Hematopoietic multipotent progenitor cell treated with erythropoietin and hydrocortisone succinate and interleukin-3 and kit ligand, for 4 days (in vitro differentiated cells): ENCODE measurements around the gene SIL1.
"Not testable (repeated sequence)": the region's sequence is repeated elsewhere in the genome, so short reads cannot be mapped to it uniquely, and the experiment has no call there.

ENCODE experiments used
- DNase-seq: peaks from one replicate; pipeline ENCODE4 v3.0.0-alpha.2; 2015

SIL1 gene

GRCh38 chr5:139016186-139016585, 182.0 kb downstream of the SIL1 start:
- DNase-seq: no peak

GRCh38 chr5:139014726-139015125, 183.4 kb downstream of the SIL1 start:
- no peak for DNase-seq

- no peak for DNase-seq
These were observed 186.0 kb downstream of the SIL1 start for GRCh38 chr5:139012176-139012575.

- not testable (repeated sequence) for DNase-seq
These were observed 187.0 kb downstream of the SIL1 start for GRCh38 chr5:139011156-139011555.

DNA sequence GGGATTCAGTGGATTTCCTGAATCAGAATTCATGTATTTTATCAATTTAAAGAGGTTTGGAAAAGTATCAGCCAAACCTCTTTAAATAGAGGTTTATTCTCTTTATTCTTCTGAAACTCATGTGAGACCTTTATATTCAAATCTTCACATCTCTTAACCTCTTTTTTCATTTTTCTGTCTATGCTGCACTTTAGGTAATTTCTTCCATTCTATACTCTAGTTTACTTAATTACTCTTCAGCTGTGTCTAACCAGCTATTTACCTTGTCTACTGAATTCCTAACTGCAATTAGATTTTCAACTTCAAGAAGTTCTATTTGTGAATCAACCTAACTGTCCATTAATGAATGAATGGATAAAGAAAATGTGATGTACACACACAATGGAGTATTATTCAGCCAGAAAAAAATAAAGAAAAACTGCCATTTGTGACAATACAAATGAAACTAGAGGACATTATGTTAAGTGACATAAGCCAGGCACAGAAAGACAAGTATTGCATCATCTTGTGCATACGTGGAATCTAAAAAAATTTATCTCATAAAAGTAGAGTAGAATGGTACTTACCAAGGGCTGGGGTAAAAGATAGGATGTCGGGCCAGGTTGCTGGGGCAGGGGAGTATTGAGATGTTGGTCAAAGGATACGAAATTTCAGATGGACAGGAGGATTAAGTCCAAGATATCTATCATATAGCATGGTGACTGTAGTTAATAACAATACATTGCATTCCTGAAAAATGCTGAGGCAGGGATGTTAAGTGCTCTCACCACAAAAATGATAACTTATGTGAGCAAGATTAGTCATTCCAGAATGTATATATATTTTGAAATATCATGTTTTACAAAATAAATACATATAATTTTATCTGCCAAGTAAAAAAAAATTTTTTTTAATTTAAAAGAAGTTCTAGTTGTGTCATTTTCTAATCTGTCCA, 193.5 kb downstream of the SIL1 start:
- no peak for DNase-seq

- DNase-seq: no peak
These were observed 198.5 kb downstream of the SIL1 start for GRCh38 chr5:138999674-139000073.

GRCh38 chr5:138998521-138998920, 199.6 kb downstream of the SIL1 start:
- DNase-seq: no peak

DNA sequence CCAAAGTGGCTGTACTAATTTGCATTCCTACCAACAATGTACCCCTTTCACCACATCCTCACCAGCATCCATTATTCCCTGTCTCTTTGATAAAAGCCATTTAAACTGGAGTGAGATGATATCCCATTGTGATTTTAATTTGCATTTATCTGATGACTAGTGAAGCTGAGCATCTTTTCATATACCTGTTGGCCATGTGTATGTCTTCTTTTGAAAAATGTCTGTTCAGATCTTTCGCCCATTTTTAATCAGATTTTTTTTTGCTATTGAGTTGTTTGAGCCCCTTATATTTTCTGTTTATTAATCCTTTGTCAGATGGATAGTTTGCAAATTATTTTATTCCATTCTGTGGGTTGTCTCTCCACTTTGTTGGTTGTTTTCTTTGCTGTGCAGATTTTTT, 202.0 kb downstream of the SIL1 start:
- DNase-seq: no peak

- no peak for DNase-seq
These were observed 207.1 kb downstream of the SIL1 start for GRCh38 chr5:138990986-138991590.

DNA sequence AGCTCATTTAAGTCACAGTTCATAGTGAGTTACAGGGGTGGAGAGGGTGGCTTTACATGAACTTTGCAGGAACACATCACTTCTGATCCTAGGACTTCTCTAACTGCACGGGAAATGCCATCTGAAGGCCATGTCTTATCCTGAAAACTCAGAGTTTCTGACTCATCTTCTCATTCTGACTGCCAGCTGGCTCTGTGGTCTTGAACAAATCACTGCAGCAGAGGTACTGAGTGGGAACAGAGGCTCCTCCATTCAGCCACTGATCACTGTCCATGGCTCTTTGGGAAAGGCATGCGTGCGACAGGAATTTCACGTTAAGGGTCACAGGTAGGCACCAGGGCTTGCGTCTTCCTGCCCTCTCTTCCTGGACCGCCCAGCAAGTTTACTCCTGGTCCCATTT, 208.4 kb downstream of the SIL1 start:
- no peak for DNase-seq

DNA sequence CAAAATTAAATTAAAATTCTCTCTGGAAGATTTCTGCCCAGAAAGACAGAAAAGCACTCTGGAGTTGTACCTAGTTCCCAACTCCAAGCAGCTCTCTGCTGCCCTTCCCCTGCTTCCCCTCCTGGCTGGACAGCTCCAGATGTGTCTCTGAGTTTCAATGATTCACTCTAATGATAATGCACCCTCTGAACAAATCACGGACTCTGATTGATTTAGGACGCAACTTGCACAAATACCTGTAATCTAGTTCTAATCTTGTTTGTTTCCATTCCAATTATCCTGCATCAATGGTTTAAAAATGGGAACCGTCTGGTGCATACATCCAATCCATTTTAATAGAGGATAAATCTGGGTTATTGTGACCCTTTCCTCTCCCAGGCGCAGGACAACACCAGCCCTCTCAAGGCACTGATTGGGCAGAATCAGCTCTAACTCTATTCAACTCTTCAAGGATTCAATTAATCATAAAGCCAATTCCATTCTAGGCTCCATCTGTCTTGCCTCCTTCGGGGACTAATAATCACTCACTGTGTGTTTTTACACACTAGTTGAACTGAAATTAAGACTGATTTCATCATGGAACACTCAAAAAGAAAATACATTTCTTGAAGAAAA, 211.9 kb downstream of the SIL1 start:
- no peak for DNase-seq

DNA sequence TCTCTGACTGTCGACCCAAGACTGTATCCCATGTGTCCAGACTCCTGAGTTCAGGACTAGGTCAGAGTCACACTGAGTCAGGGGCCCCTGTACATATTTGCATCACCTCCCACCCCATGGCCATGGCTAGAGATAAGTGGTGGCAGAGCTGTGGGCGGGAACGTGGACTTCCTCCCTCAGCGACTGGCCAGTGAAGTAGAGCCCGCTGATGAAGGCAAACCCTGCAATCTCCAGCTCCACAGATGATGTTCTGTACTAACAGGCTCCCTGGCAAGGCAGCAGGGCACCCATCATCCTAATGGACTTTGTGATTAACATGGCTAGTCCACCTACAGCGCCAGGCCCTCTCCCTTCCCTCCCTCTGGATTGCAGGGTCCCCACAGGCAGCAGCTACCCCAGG, 212.5 kb downstream of the SIL1 start:
- no peak for DNase-seq

DNA sequence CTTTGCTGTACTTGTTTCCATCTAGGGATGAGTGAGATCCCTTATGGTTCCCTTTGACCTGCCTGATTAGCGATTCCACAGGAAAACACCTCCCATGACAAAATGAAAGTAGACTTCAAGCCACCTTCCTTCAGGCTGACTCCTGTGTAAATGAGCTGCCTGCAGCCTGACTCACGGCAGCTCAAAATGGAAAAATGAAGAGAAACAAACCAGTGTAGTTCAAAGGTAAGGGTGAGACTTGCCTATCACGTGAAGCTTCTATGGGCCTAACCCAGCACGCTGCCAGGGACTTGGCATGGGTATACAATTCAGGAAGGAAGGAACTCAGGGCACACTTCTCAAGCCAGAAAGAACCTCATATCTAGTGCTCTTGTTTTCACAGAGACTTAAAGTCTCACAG, 212.9 kb downstream of the SIL1 start:
- no peak for DNase-seq

- no peak for DNase-seq
These were observed 214.2 kb downstream of the SIL1 start for GRCh38 chr5:138983984-138984383.

GRCh38 chr5:138981586-138981985, 216.6 kb downstream of the SIL1 start:
- peak; percentile 83 for DNase-seq

GRCh38 chr5:138981131-138981530, 217.0 kb downstream of the SIL1 start:
- peak; percentile 47 for DNase-seq

DNA sequence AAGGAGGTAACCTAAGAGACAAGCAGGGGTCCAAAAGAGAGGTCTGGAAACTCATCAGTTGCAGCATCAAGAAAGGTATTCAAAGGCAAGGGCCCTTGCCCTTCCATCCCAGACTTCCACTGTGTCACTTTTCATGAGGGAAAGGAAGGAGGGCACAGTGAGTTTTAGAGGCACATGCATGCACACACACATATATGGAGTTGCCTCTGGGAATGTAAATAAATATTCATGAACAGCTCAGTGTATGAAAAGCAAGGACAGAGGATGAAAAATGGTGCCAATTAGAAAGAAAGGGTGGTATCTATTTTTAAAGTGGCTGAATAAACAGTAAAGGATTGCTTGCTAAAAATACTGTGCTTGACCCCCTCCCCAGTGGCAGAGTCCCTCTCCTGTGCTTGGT, 217.7 kb downstream of the SIL1 start:
- DNase-seq: no peak

DNA sequence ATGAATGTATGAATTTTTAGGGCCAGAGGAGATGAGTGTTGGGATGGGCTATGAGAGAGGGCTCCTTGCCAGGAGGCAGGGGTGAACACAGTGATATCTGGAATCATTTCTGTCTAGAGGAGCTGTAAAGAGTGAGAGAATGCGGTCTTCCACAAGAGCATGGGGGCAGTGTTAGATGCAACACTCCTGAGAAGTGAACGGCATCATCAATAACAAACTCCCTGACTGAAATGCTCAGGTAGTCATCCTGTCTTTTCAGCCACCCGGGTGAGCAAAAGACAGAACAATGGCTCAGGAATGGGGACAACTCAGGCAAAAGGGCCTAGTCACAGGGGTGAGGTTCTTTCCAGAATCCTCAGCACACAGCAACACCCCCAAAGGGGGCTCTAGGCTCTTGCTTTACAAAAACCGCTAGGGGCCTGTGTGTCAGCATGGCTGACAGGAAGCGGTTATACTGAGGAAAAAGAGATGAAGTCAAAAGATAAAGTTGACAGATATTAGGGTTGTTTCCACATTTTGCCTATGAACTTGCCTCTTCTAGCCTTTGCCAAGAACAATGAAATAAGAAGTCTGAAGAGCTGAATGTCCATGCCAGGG, 218.4 kb downstream of the SIL1 start:
- peak; percentile 89 for DNase-seq

GRCh38 chr5:138978581-138978980, 219.6 kb downstream of the SIL1 start:
- peak; percentile 57 for DNase-seq

GRCh38 chr5:138978080-138978479, 220.1 kb downstream of the SIL1 start:
- no peak for DNase-seq

GRCh38 chr5:138975098-138975847, 222.9 kb downstream of the SIL1 start:
- DNase-seq: peak; percentile 69

- no peak for DNase-seq
These were observed 223.7 kb downstream of the SIL1 start for GRCh38 chr5:138974227-138975063.
